DND-41 (cell line): Measurements from ENCODE around the gene RNF13.

ENCODE experiments used
- CTCF ChIP-seq: IDR thresholded peaks from 2 replicates; pipeline ENCODE4 v1.5.1; 2012; ENCODE audit warnings: borderline replicate concordance, low read length, moderate library complexity, mild to moderate bottlenecking; ENCODE audit not compliant: poor library complexity, severe bottlenecking; ENCODE audit errors: extremely low read depth
- EZH2 ChIP-seq: IDR thresholded peaks from 3 replicates; pipeline ENCODE4 v1.6.1; 2012; ENCODE audit warnings: borderline replicate concordance, low read depth, mild to moderate bottlenecking, moderate library complexity, low read length, inconsistent platforms; ENCODE audit not compliant: severe bottlenecking

DNA sequence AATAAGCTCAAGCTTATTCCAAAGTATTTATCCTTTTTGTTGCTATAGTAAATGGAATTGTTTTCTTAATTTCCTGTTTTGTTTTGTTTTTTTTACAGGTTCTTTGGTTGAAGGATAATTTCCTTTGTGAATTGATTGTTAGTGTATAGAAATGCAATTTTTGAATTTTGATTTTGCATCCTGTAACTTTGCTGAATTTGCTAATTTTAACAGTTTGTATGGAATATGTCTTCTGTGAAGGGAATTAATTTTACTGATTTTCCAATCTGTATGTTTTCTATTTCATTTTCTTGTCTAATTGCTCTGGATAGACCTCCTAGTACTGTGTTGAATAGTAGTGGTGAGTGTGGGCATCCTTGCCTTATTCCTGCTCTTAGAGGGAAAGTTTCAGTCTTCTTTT is 129.4 kb downstream of the RNF13 start:
- no peak for TF ChIP-seq CTCF
- no peak for TF ChIP-seq EZH2
